Osteoblast (primary cell): ENCODE data around the gene PDZRN3. TPM values are rescaled to one million over a fixed set of nuclear protein-coding genes. Genes with fewer than 3 reads are reported as not detected.

Experiments used
- DNase-seq: peaks from one replicate; pipeline ENCODE4 v3.0.0; 2011; ENCODE audit warnings: low spot score, mixed read lengths; ENCODE audit not compliant: insufficient read length; ENCODE audit errors: missing footprints
- H2AFZ ChIP-seq: 2 replicates; pipeline ENCODE4 v1.6.0; 2011; ENCODE audit warnings: mild to moderate bottlenecking, low read length
- H3K27ac ChIP-seq: 2 replicates; pipeline ENCODE4 v1.5.1; 2011; ENCODE audit warnings: mild to moderate bottlenecking, low read depth, low read length, moderate library complexity
- H3K27me3 ChIP-seq: 2 replicates; pipeline ENCODE4 v1.6.0; 2012; ENCODE audit warnings: mild to moderate bottlenecking, control low read depth, inconsistent platforms, low read length, moderate library complexity; ENCODE audit not compliant: insufficient read depth
- H3K36me3 ChIP-seq: 2 replicates; pipeline ENCODE4 v1.5.1; 2011; ENCODE audit warnings: mild to moderate bottlenecking, low read length, control low read depth, moderate library complexity; ENCODE audit not compliant: insufficient read depth
- H3K4me1 ChIP-seq: 2 replicates; pipeline ENCODE4 v1.5.1; 2011; ENCODE audit warnings: mild to moderate bottlenecking, low read length, control low read depth, moderate library complexity; ENCODE audit not compliant: insufficient read depth
- H3K4me2 ChIP-seq: 2 replicates; pipeline ENCODE4 v1.6.0; 2011; ENCODE audit warnings: mild to moderate bottlenecking, low read length; ENCODE audit not compliant: insufficient read depth
- H3K4me3 ChIP-seq: fragments of 200-600 bp; sonication (generic); 3 replicates; pipeline ENCODE4 v1.5.1; 2012; ENCODE audit warnings: mild to moderate bottlenecking, low read length, inconsistent platforms; ENCODE audit not compliant: insufficient read depth
- H3K79me2 ChIP-seq: 2 replicates; pipeline ENCODE4 v1.6.0; 2012; ENCODE audit warnings: mild to moderate bottlenecking, low read length, control low read depth, inconsistent platforms; ENCODE audit not compliant: insufficient read depth
- H3K9me3 ChIP-seq: 2 replicates; pipeline ENCODE4 v1.5.1; 2011; ENCODE audit warnings: low read depth, low read length, control low read depth
- H4K20me1 ChIP-seq: 2 replicates; pipeline ENCODE4 v1.6.0; 2012; ENCODE audit warnings: mild to moderate bottlenecking, low read length, control low read depth; ENCODE audit not compliant: insufficient read depth
- total RNA-seq: library from RNA; depleted of rRNA; stranded (reverse); fragments of >200 nt; gene quantifications from 2 replicates; pipeline ENCODE4 v1.2.3, GENCODE V29; 2012
- TF ChIP-seq, protein P1 (sequence below): IDR thresholded peaks from 2 replicates; pipeline ENCODE4 v1.5.1; 2011; ENCODE audit warnings: mild to moderate bottlenecking, low read depth, low read length, moderate library complexity; ENCODE audit errors: extremely low read depth

The PDZRN3 gene
- total RNA-seq, 1 donor: 26.4 TPM

DNA sequence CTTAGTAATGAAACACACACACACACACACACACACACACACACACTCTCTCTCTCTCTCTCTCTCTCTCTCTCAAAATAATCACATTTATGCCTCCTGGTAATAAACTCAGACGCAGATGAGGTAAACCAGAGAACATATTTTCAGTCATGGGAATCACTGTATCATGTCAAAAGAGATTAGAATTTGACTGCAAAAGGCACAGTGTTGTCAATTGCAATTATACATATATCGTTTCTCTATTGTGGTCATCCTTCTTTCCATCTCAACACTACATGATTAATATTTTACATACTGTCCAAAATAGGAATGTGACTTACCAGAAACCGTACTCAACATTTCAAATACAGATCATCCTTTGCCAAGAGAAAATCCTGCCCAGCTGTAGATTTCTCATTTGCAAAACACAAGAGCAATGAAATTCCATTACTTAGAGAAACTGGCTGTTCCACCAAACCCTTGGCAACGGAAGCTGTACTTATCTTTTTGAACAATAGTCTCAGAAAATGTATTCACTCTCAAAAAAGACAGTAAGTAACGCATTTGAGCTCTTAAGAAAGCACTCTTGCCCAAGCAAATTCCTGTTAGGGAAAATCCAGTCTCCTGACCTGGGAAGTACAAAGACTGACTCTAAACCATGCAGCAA is 24.3 kb downstream of the PDZRN3 start:
- Histone ChIP-seq H2AFZ (no peak overlapping the region), H3K4me3 (no peak overlapping the region), H4K20me1 (no peaks in the 10 kb centered on the region), H3K4me1 (peaks cover 52% of the 10 kb centered on the region), H3K27ac (peak overlapping the region; percentile 70), H3K9me3 (no peaks in the 10 kb centered on the region), H3K79me2 (peaks cover 19% of the 10 kb centered on the region), H3K27me3 (no peaks in the 10 kb centered on the region), H3K36me3 (peaks cover 11% of the 10 kb centered on the region), H3K4me2 (peak overlapping the region; percentile 60)
- DNase-seq: no peak
- TF ChIP-seq, protein P1, sequence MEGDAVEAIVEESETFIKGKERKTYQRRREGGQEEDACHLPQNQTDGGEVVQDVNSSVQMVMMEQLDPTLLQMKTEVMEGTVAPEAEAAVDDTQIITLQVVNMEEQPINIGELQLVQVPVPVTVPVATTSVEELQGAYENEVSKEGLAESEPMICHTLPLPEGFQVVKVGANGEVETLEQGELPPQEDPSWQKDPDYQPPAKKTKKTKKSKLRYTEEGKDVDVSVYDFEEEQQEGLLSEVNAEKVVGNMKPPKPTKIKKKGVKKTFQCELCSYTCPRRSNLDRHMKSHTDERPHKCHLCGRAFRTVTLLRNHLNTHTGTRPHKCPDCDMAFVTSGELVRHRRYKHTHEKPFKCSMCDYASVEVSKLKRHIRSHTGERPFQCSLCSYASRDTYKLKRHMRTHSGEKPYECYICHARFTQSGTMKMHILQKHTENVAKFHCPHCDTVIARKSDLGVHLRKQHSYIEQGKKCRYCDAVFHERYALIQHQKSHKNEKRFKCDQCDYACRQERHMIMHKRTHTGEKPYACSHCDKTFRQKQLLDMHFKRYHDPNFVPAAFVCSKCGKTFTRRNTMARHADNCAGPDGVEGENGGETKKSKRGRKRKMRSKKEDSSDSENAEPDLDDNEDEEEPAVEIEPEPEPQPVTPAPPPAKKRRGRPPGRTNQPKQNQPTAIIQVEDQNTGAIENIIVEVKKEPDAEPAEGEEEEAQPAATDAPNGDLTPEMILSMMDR: no peak

DNA sequence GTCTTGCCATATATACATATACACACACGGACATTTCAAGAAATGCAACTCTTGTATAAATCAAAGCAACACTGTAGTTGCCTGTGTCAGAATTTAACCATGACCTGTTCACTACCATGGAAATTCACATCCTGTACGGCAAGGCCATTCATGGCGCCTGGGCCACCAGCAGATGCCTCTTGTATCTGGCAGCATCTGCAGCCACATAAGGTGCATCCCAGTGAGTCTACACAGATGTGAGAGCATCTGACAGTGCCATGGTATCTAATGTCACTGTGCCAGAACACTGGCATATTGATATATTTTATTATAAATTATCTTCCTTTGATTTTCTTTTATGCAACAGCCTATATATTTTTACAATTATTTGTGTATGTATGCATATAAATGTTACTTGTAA is 25.1 kb downstream of the PDZRN3 start:
- Histone ChIP-seq H4K20me1 (no peaks in the 10 kb centered on the region), H3K79me2 (peaks cover 19% of the 10 kb centered on the region), H3K27me3 (no peaks in the 10 kb centered on the region), H3K4me1 (peaks cover 46% of the 10 kb centered on the region), H2AFZ (no peak overlapping the region), H3K4me2 (no peak overlapping the region), H3K9me3 (no peaks in the 10 kb centered on the region), H3K4me3 (no peak overlapping the region), H3K27ac (peak overlapping the region; percentile 70), H3K36me3 (peaks cover 11% of the 10 kb centered on the region)
- no peak for DNase-seq
- TF ChIP-seq, protein P1: no peak

DNA sequence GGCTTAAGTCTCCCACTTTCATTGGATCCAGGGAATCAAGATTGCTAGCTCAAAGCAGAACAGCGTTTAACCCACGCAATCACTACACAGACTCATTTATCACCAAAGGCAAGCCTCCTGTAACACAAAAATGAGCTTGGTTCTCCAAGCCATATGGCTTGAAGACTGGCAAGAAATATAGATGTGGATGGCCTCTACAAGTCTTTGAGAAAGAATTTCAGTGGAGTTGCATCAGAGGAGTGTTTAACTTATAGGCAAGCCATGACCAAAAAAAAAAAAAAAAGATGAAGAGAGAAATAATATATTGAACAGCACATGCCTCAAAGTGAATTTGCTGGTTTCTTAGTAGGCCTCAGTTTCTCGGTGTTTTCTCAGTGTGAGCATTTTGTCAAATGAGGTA is 27.3 kb downstream of the PDZRN3 start:
- peaks cover 25% of the 10 kb centered on the region for H3K4me1 ChIP-seq

More for the DNA sequence above, 27.3 kb downstream of the PDZRN3 start:
- no peaks in the 10 kb centered on the region for H3K9me3 ChIP-seq
- H3K36me3 ChIP-seq: peaks cover 11% of the 10 kb centered on the region
- no peak overlapping the region for H3K4me3 ChIP-seq
- H3K79me2 ChIP-seq: peaks cover 22% of the 10 kb centered on the region
- TF ChIP-seq, protein P1: no peak
- no peak overlapping the region for H2AFZ ChIP-seq
- H3K27ac ChIP-seq: no peak overlapping the region
- H3K27me3 ChIP-seq: no peaks in the 10 kb centered on the region
- no peak for DNase-seq
- H4K20me1 ChIP-seq: no peaks in the 10 kb centered on the region
- no peak overlapping the region for H3K4me2 ChIP-seq
